GM23338 (cell line): Measurements from ENCODE around the gene CHN2. TPM values are rescaled to one million over a fixed set of nuclear protein-coding genes. Genes with fewer than 3 reads are reported as not detected.

Experiments used
- ATAC-seq: fragments of 200-7000 bp; cut with Tn5 transposase; 3 replicates; pipeline ENCODE4 v1.9.1; 2020
- DNase-seq: peaks from one replicate; pipeline ENCODE4 v3.0.0-alpha.2; 2015; ENCODE audit warnings: low spot score
- H2AFZ ChIP-seq: fragments of 200-600 bp; sonication (generic); 2 replicates; pipeline ENCODE4 v1.8.0; 2016; ENCODE audit warnings: antibody characterized with exemption, mild to moderate bottlenecking, moderate library complexity
- H3F3A ChIP-seq: fragments of 200-600 bp; sonication (generic); replicated peaks from 2 replicates; pipeline ENCODE4 v1.8.0; 2017; ENCODE audit warnings: antibody characterized with exemption, mixed run types, low read depth
- H3K27ac ChIP-seq: fragments of 200-600 bp; sonication (generic); 2 replicates; pipeline ENCODE4 v1.6.1; 2016; ENCODE audit warnings: low read depth
- H3K27me3 ChIP-seq: fragments of 200-600 bp; sonication (generic); 2 replicates; pipeline ENCODE4 v1.8.0; 2016; ENCODE audit warnings: mild to moderate bottlenecking, mixed run types, moderate library complexity; ENCODE audit not compliant: insufficient read depth
- H3K36me3 ChIP-seq: fragments of 200-600 bp; sonication (generic); 2 replicates; pipeline ENCODE4 v1.8.0; 2016; ENCODE audit warnings: mild to moderate bottlenecking; ENCODE audit not compliant: insufficient read depth
- H3K4me1 ChIP-seq: fragments of 200-600 bp; sonication (generic); 2 replicates; pipeline ENCODE4 v1.8.0; 2016; ENCODE audit warnings: mild to moderate bottlenecking, moderate library complexity; ENCODE audit not compliant: insufficient read depth
- H3K4me2 ChIP-seq: fragments of 200-600 bp; sonication (generic); 2 replicates; pipeline ENCODE4 v1.7.1; 2017; ENCODE audit warnings: mixed run types
- H3K4me3 ChIP-seq: fragments of 200-600 bp; sonication (generic); 2 replicates; pipeline ENCODE4 v1.6.1; 2016; ENCODE audit warnings: mixed run types
- H3K79me2 ChIP-seq: fragments of 200-600 bp; sonication (generic); replicated peaks from 2 replicates; pipeline ENCODE4 v1.8.0; 2017; ENCODE audit warnings: mild to moderate bottlenecking; ENCODE audit not compliant: insufficient read depth
- H3K9me2 ChIP-seq: fragments of 200-600 bp; sonication (generic); 2 replicates; pipeline ENCODE4 v1.8.0; 2017; ENCODE audit not compliant: insufficient read depth
- H4K20me1 ChIP-seq: fragments of 200-600 bp; sonication (generic); replicated peaks from 2 replicates; pipeline ENCODE4 v1.8.0; 2017; ENCODE audit warnings: mild to moderate bottlenecking; ENCODE audit not compliant: insufficient read depth
- H3K27ac Mint-ChIP-seq: 2 replicates; pipeline ENCODE4 v1.8.0; 2020; ENCODE audit warnings: inconsistent platforms, mild to moderate bottlenecking, moderate library complexity, mixed read lengths
- H3K27me3 Mint-ChIP-seq: 3 replicates; pipeline ENCODE4 v1.8.0; 2022; ENCODE audit warnings: low read depth, mild to moderate bottlenecking, moderate library complexity, mixed read lengths, inconsistent platforms; ENCODE audit not compliant: insufficient read depth, poor library complexity
- H3K36me3 Mint-ChIP-seq: 3 replicates; pipeline ENCODE4 v1.8.0; 2021; ENCODE audit warnings: low read depth, mild to moderate bottlenecking, inconsistent platforms, moderate library complexity, mixed read lengths
- H3K4me1 Mint-ChIP-seq: 3 replicates; pipeline ENCODE4 v1.8.0; 2020; ENCODE audit warnings: mild to moderate bottlenecking, inconsistent platforms, mixed read lengths
- H3K4me3 Mint-ChIP-seq: 3 replicates; pipeline ENCODE4 v1.8.0; 2021; ENCODE audit warnings: moderate library complexity, mild to moderate bottlenecking, inconsistent platforms, mixed read lengths
- H3K9me3 Mint-ChIP-seq: 3 replicates; pipeline ENCODE4 v1.8.0; 2020; ENCODE audit warnings: moderate library complexity, mild to moderate bottlenecking, inconsistent platforms, mixed read lengths
- CREB1 ChIP-seq: fragments of 250-450 bp; sonication (Bioruptor Pico); IDR thresholded peaks from 2 replicates; pipeline ENCODE4 v1.5.0; 2020; ENCODE audit warnings: low read depth, mild to moderate bottlenecking, moderate library complexity
- CTCF ChIP-seq, 2 experiments: fragments of 200-600 bp in 1 of 2; sonication (generic) in 1 of 2; conservative IDR thresholded peaks; 2 replicates each; pipeline versions ENCODE4 v1.5.1 to v1.6.1; 2016 to 2017; ENCODE audit warnings: antibody characterized with exemption in 2 of 2, low read depth in 2 of 2, mild to moderate bottlenecking in 2 of 2, moderate library complexity in 1 of 2
- EZH2phosphoT487 ChIP-seq: fragments of 200-600 bp; sonication (generic); IDR thresholded peaks from one replicate; pipeline ENCODE4 v1.8.1; 2018; ENCODE audit warnings: antibody characterized with exemption; ENCODE audit not compliant: unreplicated experiment
- JUNB ChIP-seq: IDR thresholded peaks from one replicate; pipeline ENCODE4 v1.6.1; 2016; ENCODE audit warnings: antibody characterized with exemption; ENCODE audit not compliant: unreplicated experiment
- NANOG ChIP-seq: IDR thresholded peaks from 2 replicates; pipeline ENCODE4 v1.6.1; 2016; ENCODE audit warnings: antibody characterized with exemption, borderline replicate concordance
- POLR2AphosphoS5 ChIP-seq: IDR thresholded peaks from 2 replicates; pipeline ENCODE4 v1.6.1; 2016; ENCODE audit warnings: antibody characterized with exemption, low read depth
- REST ChIP-seq: IDR thresholded peaks from one replicate; pipeline ENCODE4 v1.6.1; 2018; ENCODE audit warnings: antibody characterized with exemption; ENCODE audit not compliant: unreplicated experiment
- STAT1 ChIP-seq: IDR thresholded peaks from one replicate; pipeline ENCODE4 v1.6.1; 2016; ENCODE audit warnings: antibody characterized with exemption; ENCODE audit not compliant: unreplicated experiment
- ZNF114 ChIP-seq: fragments of 250-450 bp; sonication (Bioruptor Pico); IDR thresholded peaks from 2 replicates; pipeline ENCODE4 v1.5.0; 2020; ENCODE audit warnings: mild to moderate bottlenecking, moderate library complexity
- ZNF331 ChIP-seq: fragments of 250-450 bp; sonication (Bioruptor Pico); IDR thresholded peaks from 2 replicates; pipeline ENCODE4 v1.5.0; 2020; ENCODE audit warnings: low read depth, mild to moderate bottlenecking, moderate library complexity
- polyA plus RNA-seq: library from polyadenylated mRNA; unstranded; fragments of >200 nt; fragmentation: Nextera tagmentation; extraction: Ambion mirVana; gene quantifications from 2 replicates; pipeline ENCODE4 v1.2.1, GENCODE V29; 2016
- total RNA-seq: library from RNA; depleted of rRNA; stranded (reverse); fragments of >200 nt; shearing (Covaris generic); gene quantifications from 2 replicates; pipeline ENCODE4 v1.2.3, GENCODE V29; 2014
- TF ChIP-seq, protein P1 (sequence below): IDR thresholded peaks from 2 replicates; pipeline ENCODE4 v1.6.1; 2016; ENCODE audit warnings: antibody characterized with exemption

The CHN2 gene
- total and polyA plus RNA-seq, 2 experiments from 2014 or later = 6.1 to 7.5 TPM

GRCh38 chr7:29490094-29490607, 295.6 kb downstream of the CHN2 start:
- H3K36me3 Mint-ChIP-seq = no peaks in the 10 kb centered on the region
- H3K9me3 Mint-ChIP-seq = no peaks in the 10 kb centered on the region
- Histone ChIP-seq H3K27me3 (no peaks in the 10 kb centered on the region), H3K4me1 (peaks cover 6% of the 10 kb centered on the region; the same call in 1 of the 2 replicates), H3F3A (no peaks in the 10 kb centered on the region), H4K20me1 (no peaks in the 10 kb centered on the region), H3K4me2 (no peak overlapping the region), H2AFZ (no peak overlapping the region), H3K36me3 (no peaks in the 10 kb centered on the region), H3K79me2 (no peaks in the 10 kb centered on the region), H3K27ac (no peak overlapping the region), H3K4me3 (no peak overlapping the region), H3K9me2 (0 out of 2 replicates have a peak, but pooled peaks cover 4% of the 10 kb centered on the region)
- no peak overlapping the region for H3K27ac Mint-ChIP-seq
- DNase-seq (no peak), ATAC-seq (no peak)
- no peak overlapping the region for H3K4me3 Mint-ChIP-seq
- TF ChIP-seq JUNB (no peak), NANOG (no peak), CTCF (conservative IDR thresholded peaks at IDR 0.05; ENCODE audit: low read depth in 2 of 2) (no peak), CREB1 (CRISPR knock-in tag) (no peak), EZH2phosphoT487 (no peak)
- H3K27me3 Mint-ChIP-seq = peaks cover 7% of the 10 kb centered on the region
- peaks cover 16% of the 10 kb centered on the region for H3K4me1 Mint-ChIP-seq

DNA sequence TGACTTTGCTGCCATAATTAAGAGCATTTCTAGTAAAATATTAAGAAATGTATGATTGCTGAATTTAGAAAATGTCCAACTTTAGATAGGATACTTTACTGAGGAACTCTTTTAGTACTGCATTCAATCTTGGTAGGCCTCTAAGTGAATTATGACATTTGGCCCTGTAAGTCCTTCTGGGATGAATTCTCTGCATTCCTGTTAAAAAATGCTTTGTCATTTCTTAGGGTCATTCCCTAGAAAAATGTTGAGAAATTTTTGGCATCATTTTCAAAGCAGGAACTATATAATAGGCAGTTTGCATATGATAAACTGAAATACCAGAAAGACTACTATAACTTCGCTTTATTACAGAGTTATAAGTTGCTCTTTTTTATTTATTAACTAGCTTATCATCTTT, 299.8 kb downstream of the CHN2 start:
- Histone ChIP-seq H3K4me1 (peaks cover 8% of the 10 kb centered on the region), H4K20me1 (no peaks in the 10 kb centered on the region), H2AFZ (no peak overlapping the region), H3K27ac (no peak overlapping the region), H3K4me3 (no peak overlapping the region), H3F3A (no peaks in the 10 kb centered on the region), H3K27me3 (no peaks in the 10 kb centered on the region), H3K9me2 (0 out of 2 replicates have a peak, but pooled peaks cover 4% of the 10 kb centered on the region), H3K36me3 (no peaks in the 10 kb centered on the region), H3K4me2 (no peak overlapping the region), H3K79me2 (no peaks in the 10 kb centered on the region)
- H3K4me1 Mint-ChIP-seq = peaks cover 16% of the 10 kb centered on the region
- ATAC-seq = no peak
- DNase-seq = no peak
- no peak overlapping the region for H3K4me3 Mint-ChIP-seq
- no peaks in the 10 kb centered on the region for H3K27me3 Mint-ChIP-seq
- no peaks in the 10 kb centered on the region for H3K9me3 Mint-ChIP-seq
- no peaks in the 10 kb centered on the region for H3K36me3 Mint-ChIP-seq
- H3K27ac Mint-ChIP-seq = no peak overlapping the region
- TF ChIP-seq REST (no peak), ZNF114 (CRISPR knock-in tag) (no peak), JUNB (no peak), CREB1 (CRISPR knock-in tag) (no peak), CTCF (conservative IDR thresholded peaks at IDR 0.05; ENCODE audit: low read depth in 2 of 2) (no peak), EZH2phosphoT487 (no peak), POLR2AphosphoS5 (no peak), ZNF331 (CRISPR knock-in tag) (no peak), STAT1 (no peak), NANOG (no peak)
- TF ChIP-seq, protein P1, sequence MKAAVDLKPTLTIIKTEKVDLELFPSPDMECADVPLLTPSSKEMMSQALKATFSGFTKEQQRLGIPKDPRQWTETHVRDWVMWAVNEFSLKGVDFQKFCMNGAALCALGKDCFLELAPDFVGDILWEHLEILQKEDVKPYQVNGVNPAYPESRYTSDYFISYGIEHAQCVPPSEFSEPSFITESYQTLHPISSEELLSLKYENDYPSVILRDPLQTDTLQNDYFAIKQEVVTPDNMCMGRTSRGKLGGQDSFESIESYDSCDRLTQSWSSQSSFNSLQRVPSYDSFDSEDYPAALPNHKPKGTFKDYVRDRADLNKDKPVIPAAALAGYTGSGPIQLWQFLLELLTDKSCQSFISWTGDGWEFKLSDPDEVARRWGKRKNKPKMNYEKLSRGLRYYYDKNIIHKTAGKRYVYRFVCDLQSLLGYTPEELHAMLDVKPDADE = no peak
